ENCODE results near the gene GJC2. TPM values are rescaled to one million over a fixed set of nuclear protein-coding genes. Genes with fewer than 3 reads are reported as not detected.

Gene GJC2
- total RNA-seq, 1 experiment from 2014 or later: 18.5 TPM

DNA sequence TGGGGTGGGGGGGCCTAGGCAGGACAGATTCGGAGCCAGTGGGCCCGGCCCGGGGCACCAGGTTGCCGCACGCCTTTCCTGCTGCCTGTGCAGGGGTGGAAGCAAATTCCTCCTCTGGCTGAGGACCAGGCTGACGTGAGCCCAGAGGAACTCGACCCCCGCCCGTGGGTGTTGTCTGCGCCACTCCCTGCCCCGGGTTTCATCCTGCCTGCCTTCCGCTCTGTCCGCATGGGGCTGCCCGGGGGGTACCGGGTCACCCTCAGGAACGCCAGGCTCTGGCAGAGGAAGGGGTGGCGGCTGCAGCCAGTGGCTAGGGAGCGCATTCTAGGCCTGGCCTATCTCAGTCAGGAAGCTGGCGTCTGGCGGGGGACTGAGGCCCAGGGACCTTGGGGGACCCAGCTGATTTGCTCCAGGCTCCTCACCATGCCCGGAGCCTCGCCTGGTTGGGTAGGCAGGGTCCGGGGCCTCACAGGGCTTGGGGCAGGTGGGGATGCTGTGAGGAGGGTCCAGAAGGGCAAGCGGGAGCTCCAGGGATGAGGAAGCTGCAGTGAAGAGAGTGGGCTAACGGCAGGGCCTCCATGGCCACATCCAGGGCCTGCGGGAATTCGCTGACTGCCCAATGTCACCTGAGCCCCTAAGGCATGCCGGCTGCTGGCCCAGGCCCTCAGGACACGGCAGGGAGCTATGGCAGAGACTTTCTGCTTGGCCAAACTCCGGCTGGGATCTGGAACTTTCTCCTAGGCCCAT is 13.4 kb downstream of the GJC2 start:
- ChIA-PET CTCF (interaction anchor here (0.6 to 7.1 kb wide), 11 partner anchors 9 to 1093 kb away, joined by 3 to 72 read pairs (median 4); partner anchors contain the start of genes GJC2 and GUK1), POLR2A (interaction anchor here (0.9 to 10.8 kb wide), 10 partner anchors 11 to 358 kb away, joined by 3 to 318 read pairs (median 14); partner anchors contain the start of genes ARF1, GJC2 and GUK1)
- Mint-ChIP-seq H3K9me3 (ENCODE audit: unreplicated experiment) (no peaks in the 10 kb centered on the region), H3K4me3 (ENCODE audit: unreplicated experiment) (peak overlapping the region; percentile 70), H3K36me3 (ENCODE audit: insufficient read depth, unreplicated experiment) (peaks cover 13% of the 10 kb centered on the region), H3K4me1 (ENCODE audit: insufficient read depth, unreplicated experiment) (peaks cover 46% of the 10 kb centered on the region), H3K27me3 (ENCODE audit: insufficient read depth, unreplicated experiment) (no peaks in the 10 kb centered on the region), H3K27ac (ENCODE audit: low read depth, unreplicated experiment) (peak overlapping the region; percentile 86)
- intact Hi-C loops (cut with micrococcal nuclease): loop anchor here (1.0 kb wide), 1 partner anchor 14 kb away; the partner anchor contains the start of gene GJC2
- TSS peak; percentile 19 for BruUV-seq (replicated peaks)
- peak; percentile 82 for DNase-seq (ENCODE audit: unreplicated experiment)
- TF ChIP-seq, protein P1, sequence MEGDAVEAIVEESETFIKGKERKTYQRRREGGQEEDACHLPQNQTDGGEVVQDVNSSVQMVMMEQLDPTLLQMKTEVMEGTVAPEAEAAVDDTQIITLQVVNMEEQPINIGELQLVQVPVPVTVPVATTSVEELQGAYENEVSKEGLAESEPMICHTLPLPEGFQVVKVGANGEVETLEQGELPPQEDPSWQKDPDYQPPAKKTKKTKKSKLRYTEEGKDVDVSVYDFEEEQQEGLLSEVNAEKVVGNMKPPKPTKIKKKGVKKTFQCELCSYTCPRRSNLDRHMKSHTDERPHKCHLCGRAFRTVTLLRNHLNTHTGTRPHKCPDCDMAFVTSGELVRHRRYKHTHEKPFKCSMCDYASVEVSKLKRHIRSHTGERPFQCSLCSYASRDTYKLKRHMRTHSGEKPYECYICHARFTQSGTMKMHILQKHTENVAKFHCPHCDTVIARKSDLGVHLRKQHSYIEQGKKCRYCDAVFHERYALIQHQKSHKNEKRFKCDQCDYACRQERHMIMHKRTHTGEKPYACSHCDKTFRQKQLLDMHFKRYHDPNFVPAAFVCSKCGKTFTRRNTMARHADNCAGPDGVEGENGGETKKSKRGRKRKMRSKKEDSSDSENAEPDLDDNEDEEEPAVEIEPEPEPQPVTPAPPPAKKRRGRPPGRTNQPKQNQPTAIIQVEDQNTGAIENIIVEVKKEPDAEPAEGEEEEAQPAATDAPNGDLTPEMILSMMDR (IDR thresholded peaks at IDR 0.05; ENCODE audit: unreplicated experiment): no peak

DNA sequence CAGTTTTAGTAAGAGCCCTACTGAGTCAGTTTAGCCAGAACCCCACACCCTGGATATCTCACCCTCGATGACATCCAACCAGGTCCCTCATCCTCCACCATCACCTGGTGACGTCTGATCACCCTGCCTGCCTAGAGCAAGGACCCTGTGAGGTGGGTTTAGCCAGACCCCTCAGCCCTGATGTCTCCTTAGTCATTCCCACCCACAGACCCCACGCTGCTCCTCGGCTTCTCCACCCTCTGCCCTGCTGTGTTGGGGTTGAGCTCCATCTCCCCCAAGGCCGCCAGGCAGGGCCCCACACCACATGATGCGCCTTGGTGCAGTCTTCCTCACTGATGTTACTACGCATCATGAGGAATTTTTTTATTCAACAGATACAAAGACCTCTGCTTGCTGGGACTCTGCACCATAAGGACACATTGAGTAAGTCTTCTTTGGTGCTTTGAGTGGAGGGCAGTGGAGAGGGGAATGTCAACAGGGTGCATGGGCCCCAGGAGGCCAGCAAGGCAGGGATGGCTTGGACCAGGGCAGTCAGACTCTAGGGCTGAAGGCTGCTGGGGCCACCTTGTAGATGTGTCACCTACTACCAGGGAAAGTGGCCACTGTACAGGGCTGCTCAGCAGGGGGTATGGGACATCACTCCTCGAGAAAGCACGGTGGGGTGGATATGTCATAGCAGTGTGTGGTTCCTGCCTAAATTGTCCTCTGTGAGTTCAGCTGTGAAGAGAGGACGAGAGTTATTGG is 14.2 kb downstream of the GJC2 start:
- H3K27ac Mint-ChIP-seq (ENCODE audit: low read depth, unreplicated experiment): peak overlapping the region; percentile 86
- peak overlapping the region; percentile 70 for H3K4me3 Mint-ChIP-seq (ENCODE audit: unreplicated experiment)

DNA sequence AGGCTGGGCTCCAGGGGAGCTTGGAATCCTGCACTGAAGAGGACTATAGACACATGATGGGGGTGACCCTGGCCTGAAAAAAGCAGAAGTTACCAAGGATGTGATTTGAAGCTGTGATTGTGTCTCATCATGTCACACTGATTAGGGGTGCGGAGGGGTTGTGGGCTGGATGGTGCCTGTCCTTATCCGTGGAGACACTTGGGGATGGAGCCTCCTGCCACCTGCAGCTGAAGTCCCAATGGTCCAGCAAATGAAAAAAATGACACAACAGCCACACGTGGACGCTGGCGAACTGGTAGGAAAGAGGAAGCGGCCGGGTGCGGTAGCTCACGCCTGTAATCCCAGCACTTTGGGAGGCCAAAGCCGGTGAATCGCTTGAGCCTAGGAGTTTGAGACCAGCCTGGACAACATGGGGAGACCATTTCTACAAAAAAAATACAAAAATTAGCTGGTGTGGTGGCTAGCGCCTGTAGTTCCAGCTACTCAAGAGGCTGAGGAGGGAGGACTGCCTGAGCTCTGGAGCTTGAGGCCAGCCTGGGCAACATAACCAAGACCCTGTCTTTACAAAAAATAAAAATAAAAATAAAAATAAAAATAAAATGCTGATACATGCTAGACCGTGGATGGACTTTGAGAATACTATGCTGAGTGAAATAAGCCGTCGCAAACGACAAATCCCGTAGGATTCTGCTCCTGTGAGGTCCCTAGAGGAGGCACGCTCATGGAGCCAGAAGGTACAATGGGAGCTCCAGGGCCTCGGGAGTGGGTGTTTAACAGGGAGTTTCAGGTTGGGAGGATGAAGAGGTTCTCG is 15.0 kb downstream of the GJC2 start:
- intact Hi-C loops (cut with micrococcal nuclease): loop anchor here (2.0 kb wide), 1 partner anchor 64 kb away; no protein-coding TSS in a partner anchor
- no peaks in the 10 kb centered on the region for H3K27me3 Mint-ChIP-seq (ENCODE audit: insufficient read depth, unreplicated experiment)
- TSS peak; percentile 83 for BruUV-seq (replicated peaks)

More for the DNA sequence above, 14.2 kb downstream of the GJC2 start:
- CTCF ChIA-PET: interaction anchor here (0.6 to 7.1 kb wide), 11 partner anchors 11 to 1093 kb away, joined by 3 to 72 read pairs (median 12); partner anchors contain the start of genes GJC2 and GUK1
- H3K4me1 Mint-ChIP-seq (ENCODE audit: insufficient read depth, unreplicated experiment): peaks cover 46% of the 10 kb centered on the region
- no peaks in the 10 kb centered on the region for H3K27me3 Mint-ChIP-seq (ENCODE audit: insufficient read depth, unreplicated experiment)
- no peaks in the 10 kb centered on the region for H3K9me3 Mint-ChIP-seq (ENCODE audit: unreplicated experiment)
- intact Hi-C loops (cut with micrococcal nuclease): loop anchor here (1.0 to 2.0 kb wide), 2 partner anchors 15 to 65 kb away; partner anchors contain the start of gene GJC2
- POLR2A ChIA-PET: interaction anchor here (0.6 to 10.8 kb wide), 14 partner anchors 12 to 358 kb away, joined by 3 to 318 read pairs (median 10); partner anchors contain the start of genes ARF1, GJC2, GUK1 and MRPL55
- BruUV-seq (replicated peaks): no TSS peak
- no peak for DNase-seq (ENCODE audit: unreplicated experiment)
- H3K36me3 Mint-ChIP-seq (ENCODE audit: insufficient read depth, unreplicated experiment): peaks cover 13% of the 10 kb centered on the region
- TF ChIP-seq, protein P1 (IDR thresholded peaks at IDR 0.05; ENCODE audit: unreplicated experiment): no peak

More for the DNA sequence above, 15.0 kb downstream of the GJC2 start:
- no peak for DNase-seq (ENCODE audit: unreplicated experiment)
- no peaks in the 10 kb centered on the region for H3K9me3 Mint-ChIP-seq (ENCODE audit: unreplicated experiment)
- TF ChIP-seq, protein P1 (IDR thresholded peaks at IDR 0.05; ENCODE audit: unreplicated experiment): no peak
- ChIA-PET POLR2A (interaction anchor here (0.6 to 10.8 kb wide), 34 partner anchors 8 to 482 kb away, joined by 3 to 318 read pairs (median 4); partner anchors contain the start of genes ARF1, GJC2, GUK1 and MRPL55), CTCF (interaction anchor here (0.6 to 7.1 kb wide), 31 partner anchors 8 to 824 kb away, joined by 3 to 72 read pairs (median 4); partner anchors contain the start of genes GJC2, GUK1 and RNF187)
- peak overlapping the region; percentile 70 for H3K4me3 Mint-ChIP-seq (ENCODE audit: unreplicated experiment)
- H3K27ac Mint-ChIP-seq (ENCODE audit: low read depth, unreplicated experiment): peak overlapping the region; percentile 86
- peaks cover 46% of the 10 kb centered on the region for H3K4me1 Mint-ChIP-seq (ENCODE audit: insufficient read depth, unreplicated experiment)
- H3K36me3 Mint-ChIP-seq (ENCODE audit: insufficient read depth, unreplicated experiment): peaks cover 13% of the 10 kb centered on the region
